HG03439 (cell line): Measurements from ENCODE around the gene MOB3A.

Source experiments
- ATAC-seq: cut with Tn5 transposase; IDR thresholded peaks from one replicate; pipeline ENCODE4 v1.9.1; 2021; ENCODE audit warnings: mild to moderate bottlenecking, moderate library complexity; ENCODE audit not compliant: unreplicated experiment

The MOB3A gene

GRCh38 chr19:2126879-2127518 is 30.9 kb upstream of the MOB3A start:
- no peak for ATAC-seq

- no peak for ATAC-seq
Observed at GRCh38 chr19:2123682-2124387, 27.7 kb upstream of the MOB3A start.

GRCh38 chr19:2122982-2123381 is 26.9 kb upstream of the MOB3A start:
- no peak for ATAC-seq

DNA sequence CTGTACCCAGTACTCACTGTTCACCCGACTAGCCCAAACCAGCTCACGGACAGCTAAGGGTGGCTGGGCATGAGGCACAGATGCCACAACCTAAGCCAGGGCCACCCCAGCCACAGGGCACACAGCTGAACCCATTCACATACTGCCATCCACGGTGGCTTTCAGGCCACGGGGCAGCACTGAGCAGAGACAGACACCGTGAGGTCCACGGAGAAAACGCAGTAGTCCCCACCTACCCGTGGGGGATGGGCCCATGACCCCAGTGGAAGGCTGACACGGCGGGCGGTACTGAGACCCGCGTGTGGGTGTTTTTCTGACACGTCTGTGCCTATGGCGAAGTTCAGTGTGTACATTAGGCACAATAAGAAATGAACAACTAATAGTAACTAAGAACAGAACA is 26.1 kb upstream of the MOB3A start:
- ATAC-seq, result no peak

DNA sequence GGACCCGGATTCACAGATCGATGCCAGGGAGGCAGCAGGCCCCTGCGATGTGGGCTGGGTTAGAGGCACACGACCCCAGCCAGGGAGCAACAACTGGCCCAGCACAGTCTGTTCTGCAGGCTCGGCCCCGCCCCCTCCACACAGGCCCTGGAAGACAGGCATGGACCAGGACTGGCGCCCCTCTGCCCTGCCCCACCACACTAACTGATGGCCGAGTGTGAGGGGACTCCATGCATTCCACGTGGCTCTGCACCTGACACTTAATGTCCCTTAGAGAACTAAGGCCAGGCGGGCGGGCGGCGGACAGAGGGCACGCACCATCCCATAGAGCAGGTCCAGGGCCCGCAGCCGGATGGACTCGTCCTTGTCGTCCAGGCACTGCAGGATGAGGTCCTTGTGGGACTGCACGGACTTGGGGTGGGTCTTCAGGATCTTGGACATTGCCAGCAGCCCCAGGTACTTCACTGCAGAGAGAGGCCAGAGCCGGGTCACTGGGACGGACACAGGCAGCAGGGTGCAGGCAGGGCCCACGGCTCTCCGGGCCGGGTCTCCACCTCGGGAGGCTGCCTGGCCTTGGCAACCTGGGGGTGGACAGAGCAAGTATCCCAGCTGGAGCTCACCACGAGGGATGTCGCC is 25.4 kb upstream of the MOB3A start:
- no peak for ATAC-seq

DNA sequence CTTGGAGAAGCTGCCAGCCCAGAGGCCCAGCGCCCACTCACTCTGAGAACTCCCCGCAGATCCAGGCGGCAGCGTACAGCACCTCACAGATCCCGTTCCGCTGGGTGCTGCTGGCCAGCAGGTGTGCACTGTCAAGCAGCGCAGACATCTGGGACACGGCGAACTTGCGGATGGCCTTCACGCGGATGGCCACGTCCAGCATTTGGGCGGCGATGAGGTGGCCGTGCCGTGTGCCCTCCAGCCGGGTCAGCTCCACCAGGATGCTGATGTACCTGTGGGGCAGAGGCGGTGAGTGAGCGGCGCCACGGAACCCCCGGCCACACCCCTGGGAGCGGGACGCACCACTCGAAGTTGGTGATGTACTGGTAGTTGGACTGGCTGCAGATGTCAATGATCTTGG is 24.7 kb upstream of the MOB3A start:
- ATAC-seq, result no peak

DNA sequence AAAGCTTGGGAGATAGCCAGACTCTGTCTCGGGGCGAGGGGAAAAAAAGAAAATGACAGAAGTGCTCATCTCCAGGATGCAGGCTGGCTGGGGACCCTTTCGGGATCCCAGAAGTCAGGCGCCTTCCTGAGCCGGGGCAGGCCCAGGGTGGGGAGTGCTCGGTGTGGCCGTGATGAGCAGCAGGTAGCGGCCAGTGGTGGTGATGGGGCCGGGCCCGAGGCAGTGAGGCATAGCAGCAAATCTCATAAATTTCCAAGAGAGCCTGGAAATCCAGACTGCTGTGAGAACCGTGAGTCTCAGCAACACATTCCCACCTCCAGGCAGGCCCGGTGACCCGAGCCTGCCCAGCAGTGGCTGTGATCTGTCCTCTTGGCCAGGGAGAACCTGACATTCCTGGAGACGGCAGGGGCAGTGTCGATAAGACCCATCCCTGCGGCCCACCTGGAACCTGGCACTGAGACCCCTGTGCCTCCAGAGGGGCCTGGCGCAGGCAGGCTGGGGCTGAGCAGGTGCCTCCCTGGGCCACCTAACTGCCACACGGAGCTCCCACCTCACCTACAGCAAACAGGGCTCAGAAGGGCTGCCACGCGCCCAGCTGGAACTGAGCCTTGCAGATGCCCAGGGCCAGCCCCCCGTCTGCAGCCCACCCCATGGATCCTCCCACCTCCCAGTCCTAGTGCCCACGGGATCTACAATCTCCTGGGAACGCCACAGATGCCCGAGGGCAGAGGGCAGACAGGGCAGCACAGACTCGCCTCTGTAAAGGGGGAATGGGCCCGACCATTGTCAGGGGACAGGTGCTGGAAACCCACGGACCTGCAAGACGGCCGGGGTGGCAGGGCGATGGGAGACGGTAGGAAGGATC is 24.0 kb upstream of the MOB3A start:
- ATAC-seq, result no peak

GRCh38 chr19:2118438-2118837 is 22.3 kb upstream of the MOB3A start:
- ATAC-seq, result no peak

- no peak for ATAC-seq
Observed at GRCh38 chr19:2117215-2117960, 21.3 kb upstream of the MOB3A start.

- ATAC-seq, result no peak
Observed at GRCh38 chr19:2116507-2116906, 20.4 kb upstream of the MOB3A start.

- ATAC-seq, result no peak
Observed at GRCh38 chr19:2115911-2116426, 19.8 kb upstream of the MOB3A start.

- ATAC-seq, result no peak
Observed at GRCh38 chr19:2115324-2115723, 19.2 kb upstream of the MOB3A start.

DNA sequence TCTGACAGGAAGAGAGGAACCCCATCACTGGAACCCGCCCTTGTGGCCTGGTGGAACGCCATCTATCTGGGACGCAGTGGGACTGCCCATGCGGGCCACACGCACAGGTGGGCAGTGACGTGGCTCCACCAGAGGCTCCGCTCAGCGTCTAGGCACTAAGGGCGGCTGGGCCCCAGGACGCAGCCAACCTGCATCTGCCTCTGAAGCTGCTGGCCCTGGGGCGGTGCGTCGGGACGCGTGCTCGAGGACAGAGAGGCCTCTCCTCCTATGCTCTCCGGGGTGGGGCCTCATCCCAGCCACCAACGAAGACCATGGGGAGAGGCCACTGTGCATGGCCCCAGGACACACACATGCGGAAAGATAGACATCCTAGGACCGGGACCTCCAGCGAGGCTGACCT is 18.7 kb upstream of the MOB3A start:
- ATAC-seq, result no peak

- ATAC-seq, result no peak
Observed at GRCh38 chr19:2114218-2114617, 18.1 kb upstream of the MOB3A start.

GRCh38 chr19:2113439-2114211 is 17.5 kb upstream of the MOB3A start:
- no peak for ATAC-seq

DNA sequence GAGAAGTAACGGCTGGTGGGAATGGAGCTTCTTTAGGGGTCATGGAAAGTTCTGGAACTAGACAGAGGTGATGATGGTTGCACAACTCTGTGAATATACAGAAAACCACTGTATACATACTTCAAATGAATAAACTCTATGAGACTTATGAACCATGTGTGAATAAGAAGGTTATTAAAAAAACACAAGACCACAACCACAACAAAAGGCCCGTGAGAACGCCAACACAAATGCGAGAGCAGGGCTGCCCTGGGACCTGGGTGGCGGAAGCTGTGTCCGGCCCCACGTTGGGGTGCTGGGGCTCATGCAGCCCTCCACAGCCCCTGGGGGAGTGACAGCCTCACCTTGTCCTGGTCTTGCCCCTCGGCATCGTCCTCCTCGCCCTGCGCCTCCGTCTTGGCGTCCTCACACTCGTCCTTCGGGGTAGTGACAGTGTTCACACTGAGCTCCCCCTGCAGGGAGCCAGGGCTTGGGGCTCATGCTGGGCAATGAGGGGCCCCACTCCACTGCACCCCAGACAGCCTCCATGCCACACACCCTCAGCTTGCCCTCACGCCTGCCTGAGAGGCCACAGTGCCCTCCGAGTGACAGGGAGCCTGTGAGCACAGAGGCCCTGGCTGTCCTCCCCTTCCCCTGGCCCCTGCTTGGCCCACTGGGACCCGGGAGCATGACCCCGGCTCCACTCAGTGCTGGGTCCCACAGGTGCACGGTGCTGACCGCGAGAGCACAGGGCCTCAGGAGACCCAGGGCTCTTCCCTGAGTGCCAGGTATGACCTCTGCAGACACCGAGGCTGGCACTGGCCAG is 16.6 kb upstream of the MOB3A start:
- ATAC-seq, result no peak

GRCh38 chr19:2111886-2112285 is 15.8 kb upstream of the MOB3A start:
- no peak for ATAC-seq

DNA sequence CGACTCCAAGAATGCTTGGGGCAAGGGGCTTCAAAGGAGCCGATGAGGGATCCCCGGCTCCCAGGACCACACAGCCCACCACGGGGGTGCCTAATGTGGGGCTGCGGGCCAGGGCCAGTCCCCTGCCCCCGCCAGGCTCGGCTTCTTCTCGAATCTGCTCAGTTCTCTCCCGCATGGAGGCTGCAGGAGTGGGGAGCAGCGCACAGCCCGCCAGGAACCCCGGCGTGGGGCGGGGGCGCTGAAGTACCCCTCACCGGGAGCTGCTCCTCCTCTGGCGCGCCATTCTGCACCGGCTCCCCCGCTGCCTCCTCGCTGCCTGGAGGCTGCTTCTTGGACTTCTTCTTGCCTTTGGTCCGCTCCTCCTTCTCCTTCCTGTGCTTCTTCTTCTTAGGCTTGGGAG is 15.3 kb upstream of the MOB3A start:
- ATAC-seq, result no peak

DNA sequence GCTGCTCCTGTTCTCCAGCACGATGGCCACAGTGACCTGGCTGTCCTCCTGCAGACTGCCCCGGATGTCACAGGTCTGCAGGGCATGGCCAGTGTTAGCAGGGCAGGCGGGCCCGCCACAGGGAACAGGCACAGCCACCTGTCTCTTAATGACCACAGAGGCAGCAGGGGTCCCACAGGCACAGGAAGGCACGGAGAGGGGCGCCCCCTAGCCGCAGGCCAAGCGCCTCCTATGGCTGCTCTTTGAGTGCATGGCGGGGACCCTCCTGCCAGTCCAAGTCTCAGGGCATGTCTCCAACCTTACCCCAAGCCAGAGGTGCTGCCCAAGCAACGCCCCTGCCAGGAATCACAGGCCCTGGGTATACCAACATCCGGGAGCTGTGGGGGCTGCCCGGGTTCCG is 14.7 kb upstream of the MOB3A start:
- ATAC-seq, result no peak
